NCI-H2107 (cell line): ENCODE measurements around the gene SPATA6L.
"Not testable (repeated sequence)": the region's sequence is repeated elsewhere in the genome, so short reads cannot be mapped to it uniquely, and the experiment has no call there.

Experiments
- DNase-seq: peaks from one replicate; lab custom pipeline; 2025; lab: John Stamatoyannopoulos, UW

Gene SPATA6L

DNA sequence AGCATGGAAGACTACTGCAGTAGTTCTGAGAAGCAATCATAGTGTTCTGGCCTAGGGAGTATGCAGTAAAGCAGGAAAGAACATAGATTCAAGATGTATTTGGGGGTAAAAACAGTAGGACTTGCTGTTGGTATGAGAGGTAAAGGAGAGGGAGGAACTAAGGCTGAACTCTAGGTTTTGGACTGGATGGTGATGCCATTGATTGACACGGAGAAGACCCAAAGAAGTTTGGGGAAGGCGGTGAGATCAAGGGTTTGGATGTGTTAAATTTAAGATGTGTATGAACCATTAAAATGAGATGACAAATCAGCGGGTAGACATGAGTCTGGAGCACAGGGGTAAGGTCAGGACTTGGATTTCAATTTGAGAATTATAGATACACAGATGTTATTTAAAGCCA, 11.1 kb upstream of the SPATA6L start:
- no peak for DNase-seq

DNA sequence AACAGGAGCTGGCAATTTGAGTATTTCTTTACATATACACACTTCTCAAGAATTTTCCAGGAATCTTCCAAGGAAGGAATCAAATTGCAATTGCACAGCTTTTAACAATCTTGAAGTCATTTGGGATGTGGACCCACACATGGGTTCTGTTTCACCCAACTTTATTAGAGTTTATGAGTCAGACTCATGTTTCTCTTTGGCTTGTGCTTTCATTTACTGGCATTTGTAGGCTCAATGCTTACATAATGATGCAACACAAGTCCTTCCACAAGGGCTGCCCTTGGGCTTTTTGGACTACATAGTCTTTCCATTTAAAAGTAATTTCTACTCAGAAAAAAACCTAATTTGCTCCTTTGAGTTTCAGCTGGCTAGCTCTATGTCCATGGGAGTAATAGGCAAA, 8.5 kb upstream of the SPATA6L start:
- no peak for DNase-seq

DNA sequence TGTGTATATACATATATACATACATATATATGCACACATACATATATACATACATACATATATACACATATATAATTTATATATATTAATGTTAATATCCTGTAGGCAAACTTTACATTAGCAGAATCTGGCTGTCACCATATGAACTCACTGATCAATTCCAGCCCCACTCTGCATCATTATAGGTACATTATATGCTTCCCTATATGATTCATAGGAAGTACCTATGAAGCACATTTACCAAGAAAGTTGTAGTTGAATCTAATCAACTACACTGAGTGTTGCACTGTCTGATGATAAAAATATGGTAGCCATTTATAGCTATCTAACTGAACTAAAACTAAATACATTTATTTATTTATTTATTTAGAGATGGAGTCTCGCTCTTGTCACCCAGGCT, 5.5 kb upstream of the SPATA6L start:
- no peak for DNase-seq

DNA sequence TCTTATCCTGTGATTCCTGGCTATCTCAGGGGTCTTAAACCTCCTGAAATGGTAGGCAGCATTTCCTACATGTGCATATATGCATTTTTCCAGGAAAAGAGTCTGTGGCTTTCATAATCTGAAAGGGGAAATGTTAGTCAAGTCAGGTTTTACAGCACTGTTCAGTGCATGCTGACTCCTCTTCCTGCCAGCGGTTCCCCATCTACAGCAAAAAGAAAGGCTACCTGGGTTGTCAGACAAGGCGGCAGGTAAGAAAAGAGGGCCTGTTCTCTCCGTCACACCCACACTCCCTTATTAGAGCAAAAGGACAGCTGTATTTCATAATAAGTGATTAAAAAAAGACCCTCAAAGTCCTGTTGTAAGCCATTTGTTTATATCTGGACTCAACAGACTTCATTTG, 4.3 kb upstream of the SPATA6L start:
- no peak for DNase-seq

DNA sequence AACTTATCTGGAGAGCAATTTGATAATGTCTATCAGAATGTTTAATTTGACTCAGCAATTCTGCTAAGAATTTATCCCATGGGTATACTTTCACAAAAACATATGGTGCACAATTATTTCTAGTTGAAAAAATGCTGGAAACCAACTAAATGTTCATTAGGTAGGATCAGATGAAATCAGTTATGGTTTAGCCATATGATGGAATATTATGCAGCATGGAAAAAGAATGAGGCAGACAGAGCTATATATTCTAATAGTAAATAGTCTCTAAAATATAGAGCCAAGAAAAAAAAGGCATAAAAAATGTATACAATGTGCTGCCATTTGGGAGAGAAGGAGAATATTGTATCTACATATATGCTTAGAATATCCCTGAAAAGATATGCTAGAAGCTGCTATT, 3.6 kb upstream of the SPATA6L start:
- DNase-seq: no peak

DNA sequence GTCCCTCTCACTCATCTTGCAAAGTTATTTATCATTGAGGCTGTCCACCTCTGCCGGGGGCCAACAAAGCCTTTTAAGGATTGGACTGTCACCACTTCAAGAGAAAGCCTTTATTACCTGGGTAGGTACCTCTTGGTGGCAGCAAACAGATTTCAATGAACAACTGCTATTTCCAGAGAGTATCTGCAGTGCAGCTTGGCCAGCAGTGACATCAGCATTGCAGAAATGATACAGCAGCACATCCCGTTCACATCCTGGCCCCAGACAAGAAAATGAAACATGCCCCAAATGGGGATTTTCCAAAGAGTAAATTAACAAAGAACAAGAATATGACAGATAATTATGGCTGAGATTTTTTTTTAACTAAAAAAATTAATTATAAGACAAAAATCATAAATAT, 2.3 kb upstream of the SPATA6L start:
- DNase-seq: no peak

DNA sequence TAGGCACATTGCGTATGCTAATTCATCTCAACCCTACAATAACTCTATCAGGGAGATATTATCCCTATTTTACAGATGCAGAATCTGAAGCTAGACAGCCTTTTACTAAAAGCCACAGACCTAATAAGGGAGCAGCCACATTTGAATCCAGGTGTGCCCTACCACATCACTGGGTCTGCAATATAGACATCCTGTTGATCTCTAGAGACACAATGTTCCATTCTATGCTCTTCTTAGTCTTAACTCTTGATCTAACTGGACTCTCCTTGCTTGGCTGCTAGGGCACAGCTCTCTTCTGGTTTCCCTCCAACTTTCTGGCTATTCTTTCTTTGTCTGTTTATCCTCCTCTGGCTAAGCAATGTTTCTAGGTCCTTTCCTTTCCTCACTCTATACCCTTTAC, 1.4 kb upstream of the SPATA6L start:
- no peak for DNase-seq

DNA sequence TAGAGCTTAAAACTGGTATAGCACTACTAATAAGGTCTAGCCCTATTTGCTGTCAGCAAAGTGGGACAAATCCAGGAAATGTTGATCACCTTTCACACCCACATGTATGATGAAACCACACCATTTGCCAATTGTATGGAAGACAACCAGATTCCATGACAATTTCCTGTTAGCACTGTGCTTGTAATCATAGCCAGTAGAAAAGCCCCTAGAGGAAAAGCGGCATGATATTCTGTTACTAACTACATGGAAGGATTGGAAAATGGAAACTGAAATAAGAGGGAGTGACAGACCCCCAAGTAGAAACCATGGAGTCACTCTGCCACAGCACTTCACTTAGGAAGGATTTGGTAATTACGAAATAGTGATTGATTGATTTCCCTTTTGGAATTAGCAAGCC, 923 bp downstream of the SPATA6L start:
- no peak for DNase-seq

DNA sequence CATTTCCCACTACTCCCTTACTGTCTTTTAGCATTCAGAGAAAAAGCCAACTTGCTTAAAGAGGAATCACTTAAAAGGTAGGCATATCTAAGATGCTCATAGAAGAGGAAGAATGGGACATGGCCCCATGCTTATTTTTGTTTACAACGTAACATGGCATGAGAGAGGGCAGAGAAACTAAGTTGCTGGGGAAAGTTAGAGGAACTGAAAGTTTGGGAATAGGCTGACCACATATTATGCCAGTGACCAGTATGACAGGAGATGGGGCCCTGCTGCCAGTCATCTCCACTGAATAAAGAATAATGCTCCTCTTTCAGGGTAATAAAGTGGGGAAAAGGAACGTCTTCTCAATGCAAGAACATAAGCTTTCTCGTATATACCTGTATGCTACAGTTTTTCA, 2.3 kb downstream of the SPATA6L start:
- no peak for DNase-seq

DNA sequence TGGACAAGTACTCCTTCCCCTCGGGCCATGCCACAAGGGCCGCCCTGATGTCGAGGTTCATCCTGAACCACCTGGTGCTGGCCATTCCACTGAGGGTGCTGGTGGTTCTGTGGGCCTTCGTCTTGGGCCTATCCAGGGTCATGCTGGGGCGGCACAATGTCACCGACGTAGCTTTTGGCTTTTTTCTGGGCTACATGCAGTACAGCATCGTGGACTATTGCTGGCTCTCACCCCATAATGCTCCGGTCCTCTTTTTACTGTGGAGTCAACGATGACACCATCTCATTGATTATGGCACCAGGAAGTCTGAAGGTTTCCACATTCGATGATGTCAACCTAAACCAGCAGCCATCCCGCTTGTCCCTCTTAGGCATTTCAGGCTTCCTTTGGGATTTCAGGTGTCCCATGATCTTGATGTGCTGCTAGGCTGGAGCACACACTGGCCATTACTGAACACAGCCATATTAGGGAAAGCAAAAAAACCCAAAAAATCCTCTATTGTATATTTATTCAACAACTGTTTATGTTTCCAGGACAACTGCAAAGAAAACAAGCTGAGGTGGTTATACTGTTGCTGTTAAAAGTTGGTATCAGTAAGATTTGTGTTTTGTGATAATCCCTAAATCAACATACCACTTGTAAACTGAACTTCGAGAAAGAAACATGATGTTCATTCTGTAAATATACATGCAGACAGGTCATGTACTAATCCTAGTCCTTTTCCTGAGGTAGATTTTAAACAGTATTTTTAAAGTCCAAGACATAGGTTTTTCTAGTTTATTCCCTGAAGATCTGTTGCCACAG, 3.1 kb downstream of the SPATA6L start:
- DNase-seq: no peak

DNA sequence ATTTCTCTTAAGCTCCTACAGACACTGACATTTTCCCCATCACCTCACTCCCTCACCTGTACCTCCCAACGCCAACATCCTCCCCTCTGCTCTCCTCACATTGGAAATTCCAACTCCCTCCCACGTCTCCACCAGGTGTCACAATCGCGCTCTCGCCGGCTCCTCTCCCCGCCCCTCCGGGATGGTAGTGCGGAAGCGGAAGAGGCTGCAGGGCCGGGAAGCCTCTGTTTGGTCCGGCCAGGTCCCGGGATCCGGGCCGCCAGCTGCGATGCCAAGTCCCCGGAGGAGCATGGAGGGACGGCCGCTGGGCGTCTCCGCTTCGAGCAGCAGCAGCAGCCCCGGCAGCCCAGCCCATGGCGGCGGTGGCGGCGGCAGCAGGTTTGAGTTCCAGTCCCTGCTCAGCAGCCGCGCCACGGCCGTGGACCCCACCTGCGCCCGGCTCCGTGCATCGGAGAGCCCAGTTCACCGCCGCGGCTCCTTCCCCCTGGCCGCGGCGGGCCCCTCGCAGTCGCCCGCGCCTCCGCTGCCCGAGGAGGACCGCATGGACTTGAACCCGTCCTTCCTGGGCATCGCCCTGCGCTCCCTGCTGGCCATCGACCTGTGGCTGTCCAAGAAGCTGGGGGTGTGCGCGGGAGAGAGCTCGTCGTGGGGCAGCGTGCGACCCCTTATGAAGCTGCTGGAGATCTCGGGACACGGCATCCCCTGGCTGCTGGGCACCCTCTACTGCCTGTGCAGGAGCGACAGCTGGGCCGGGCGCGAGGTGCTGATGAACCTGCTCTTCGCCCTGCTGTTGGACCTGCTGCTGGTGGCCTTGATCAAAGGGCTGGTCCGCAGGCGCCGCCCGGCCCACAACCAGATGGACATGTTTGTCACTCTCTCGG, 3.9 kb downstream of the SPATA6L start, which contains the start of gene PLPP6:
Gene PLPP6, plus strand, starts transcription at position 187 of the 881 bp plus-strand sequence. Its CDS starts 82 bp downstream, at position 269.
- DNase-seq: peak; percentile 94

DNA sequence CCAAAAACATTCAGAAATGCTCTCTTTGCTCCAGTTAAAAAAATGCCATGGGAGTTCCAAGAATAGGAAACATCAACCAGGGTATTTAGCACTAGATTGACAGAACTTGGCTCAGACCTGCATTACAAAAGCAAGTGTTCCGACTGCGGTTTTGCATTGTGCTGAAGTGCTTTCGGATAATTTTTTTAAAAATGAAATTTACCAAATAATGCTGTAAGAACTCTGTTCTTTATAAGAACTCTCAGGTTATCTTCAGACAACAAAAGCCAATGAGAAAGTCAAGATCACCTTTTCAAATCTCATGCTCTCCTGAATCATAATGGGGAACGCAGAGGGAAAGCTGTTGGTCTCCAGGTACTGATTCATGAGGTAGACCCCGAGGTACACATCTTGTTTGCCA, 4.7 kb downstream of the SPATA6L start:
- no peak for DNase-seq

DNA sequence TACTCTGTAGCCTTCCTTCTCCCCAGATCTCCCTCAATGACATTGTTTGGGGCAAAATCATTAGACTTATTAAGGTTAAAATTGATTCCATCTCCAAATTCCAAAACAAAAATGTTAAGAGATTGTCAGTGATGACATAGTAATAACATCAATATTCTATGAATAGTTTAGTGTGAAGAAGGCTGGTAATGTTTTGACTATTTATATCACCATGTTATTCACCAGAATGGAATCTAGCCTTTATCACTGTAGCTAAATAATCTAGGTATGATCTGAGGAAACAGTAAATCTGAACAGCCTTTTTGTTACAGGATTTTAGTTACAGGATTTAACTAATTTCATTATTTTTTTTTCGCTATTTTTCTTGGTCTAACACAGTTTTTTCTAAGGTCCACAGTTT, 5.1 kb downstream of the SPATA6L start:
- no peak for DNase-seq

DNA sequence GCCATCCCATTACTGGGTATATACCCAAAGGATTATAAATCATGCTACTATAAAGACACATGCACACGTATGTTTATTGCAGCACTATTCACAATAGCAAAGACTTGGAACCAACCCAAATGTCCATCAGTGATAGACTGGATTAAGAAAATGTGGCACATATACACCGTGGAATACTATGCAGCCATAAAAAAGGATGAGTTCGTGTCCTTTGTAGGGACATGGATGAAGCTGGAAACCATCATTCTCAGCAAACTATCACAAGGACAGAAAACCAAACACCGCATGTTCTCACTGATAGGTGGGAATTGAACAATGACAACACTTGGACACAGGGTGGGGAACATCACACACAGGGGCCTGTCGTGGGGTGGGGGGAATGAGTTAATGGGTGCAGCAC, 5.6 kb downstream of the SPATA6L start:
- not testable (repeated sequence) for DNase-seq

DNA sequence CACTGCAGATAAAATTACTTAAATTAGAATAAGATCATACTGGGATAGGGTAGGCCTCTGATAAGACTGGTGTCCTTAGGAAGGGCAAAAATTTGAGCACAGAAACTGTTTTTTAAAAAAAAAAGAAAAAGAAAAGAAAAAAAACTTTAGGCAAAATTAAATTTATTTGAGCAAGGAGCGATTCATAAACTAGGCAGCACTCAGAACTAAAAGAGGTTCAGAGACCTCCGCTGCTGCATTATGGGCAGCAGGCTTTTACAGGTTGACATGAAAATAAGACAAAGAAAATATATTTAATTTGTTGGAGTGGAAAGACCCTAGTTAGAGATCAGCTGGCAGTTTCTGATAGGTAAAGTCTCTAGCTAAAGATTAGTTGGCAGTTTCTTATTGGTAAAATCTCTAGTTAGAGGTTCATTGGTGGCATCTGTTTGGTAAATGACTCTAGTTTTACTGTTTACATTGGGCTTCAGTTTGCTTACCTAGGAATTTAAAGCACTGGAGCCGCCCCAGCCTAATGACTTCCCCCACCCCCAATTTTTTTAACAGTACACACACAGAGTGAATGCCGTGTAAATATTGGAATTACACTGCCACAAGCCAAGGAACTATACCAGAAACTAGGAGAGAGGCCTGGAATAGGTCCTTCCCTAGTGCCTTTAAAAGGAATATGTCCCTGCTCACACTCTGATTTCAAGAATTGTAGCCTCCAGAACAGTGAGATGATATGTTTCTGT, 8.7 kb downstream of the SPATA6L start:
- DNase-seq: no peak

DNA sequence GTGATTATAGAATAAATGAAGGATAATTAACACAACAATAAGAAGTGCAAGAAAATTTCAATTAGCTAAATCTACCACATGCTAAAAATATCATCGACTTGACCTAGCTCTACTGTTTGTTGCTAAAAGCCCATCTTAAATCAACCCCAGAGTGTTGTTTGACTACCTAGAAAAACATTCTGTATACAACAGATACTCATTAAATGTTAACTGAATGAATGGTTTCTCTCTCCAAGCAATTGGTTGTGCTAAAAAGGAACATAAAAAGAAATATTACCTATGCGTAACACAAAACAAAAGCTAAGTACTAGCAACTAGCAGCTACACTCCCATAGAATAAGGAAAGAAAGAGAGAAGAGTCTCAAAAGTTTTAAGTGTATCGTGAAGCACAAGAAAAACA, 9.7 kb downstream of the SPATA6L start:
- no peak for DNase-seq

DNA sequence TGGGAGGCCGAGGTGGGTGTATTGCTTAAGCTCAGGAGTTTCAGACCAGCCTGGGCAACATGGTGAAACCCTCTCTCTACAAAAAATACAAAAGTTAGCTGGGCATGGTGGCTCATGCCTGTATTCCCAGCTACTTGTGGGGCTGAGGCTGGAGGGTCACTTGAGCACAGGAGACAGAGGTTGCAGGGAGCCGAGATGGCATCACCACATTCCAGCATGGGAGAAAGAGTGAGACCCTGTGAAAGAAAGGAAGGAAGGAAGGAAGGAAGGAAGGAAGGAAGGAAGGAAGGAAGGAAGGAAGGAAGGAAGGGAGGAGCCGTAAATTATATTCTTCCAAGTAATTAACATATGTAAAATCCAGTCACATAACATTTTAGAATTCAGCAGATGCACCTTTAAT, 10.1 kb downstream of the SPATA6L start:
- not testable (repeated sequence) for DNase-seq

DNA sequence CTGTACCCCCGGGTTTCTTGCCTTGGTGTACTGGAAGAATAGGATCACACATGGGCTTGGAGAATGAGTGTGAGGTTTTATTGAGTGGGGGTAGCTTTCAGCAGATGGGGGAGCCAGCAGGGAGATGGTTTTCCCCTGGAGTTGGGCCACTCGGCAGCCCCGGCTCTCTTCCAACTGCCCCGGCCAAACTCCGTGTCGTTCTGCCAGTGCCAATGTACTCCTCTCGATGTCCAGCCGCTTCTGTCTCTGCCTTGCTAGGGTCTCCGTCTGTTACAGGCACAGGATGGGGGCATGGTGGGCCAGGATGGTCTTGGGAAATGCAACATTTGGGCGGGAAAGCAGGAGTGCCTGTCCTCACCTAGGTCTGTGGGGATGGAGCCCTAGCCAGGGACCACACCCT, 11.7 kb downstream of the SPATA6L start:
- no peak for DNase-seq

DNA sequence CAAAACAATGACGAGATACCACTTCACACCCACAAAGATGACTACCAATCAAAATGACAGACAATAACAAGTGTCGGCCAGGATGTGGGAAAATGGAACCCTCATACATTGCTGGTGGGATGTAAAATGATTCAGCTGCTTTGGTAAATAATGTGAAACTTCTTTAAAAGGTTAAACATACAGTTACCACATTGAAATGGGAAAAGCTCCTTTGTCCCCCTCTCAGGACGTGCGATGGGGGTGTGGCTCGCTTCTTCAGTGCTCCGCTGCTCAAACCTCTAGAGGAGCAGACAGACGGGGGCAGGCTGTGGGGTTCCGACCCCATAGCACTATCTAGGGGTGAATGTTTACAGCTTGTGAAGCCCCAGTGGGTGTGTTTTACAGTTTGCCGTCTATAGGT, 12.2 kb downstream of the SPATA6L start:
- DNase-seq: no peak

DNA sequence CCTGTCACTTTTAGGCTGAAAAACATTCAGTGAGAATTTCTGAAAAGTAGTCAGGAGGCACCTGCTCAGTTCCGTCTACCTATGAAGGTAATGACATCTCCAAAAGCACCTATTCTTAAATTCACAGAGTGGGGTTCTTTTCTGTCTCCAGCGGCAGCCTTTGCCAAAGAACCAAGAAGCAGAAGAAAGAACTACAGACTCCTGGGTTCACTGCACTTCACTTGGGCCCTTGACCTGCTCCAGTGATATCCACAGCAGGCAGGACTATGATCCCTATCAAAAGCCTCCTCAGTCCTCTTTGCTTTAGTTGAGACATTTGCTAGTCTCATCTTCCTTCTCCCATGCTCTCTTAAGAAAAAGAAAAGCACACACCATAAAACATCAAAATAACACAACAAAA, 23.9 kb downstream of the SPATA6L start:
- DNase-seq: no peak

DNA sequence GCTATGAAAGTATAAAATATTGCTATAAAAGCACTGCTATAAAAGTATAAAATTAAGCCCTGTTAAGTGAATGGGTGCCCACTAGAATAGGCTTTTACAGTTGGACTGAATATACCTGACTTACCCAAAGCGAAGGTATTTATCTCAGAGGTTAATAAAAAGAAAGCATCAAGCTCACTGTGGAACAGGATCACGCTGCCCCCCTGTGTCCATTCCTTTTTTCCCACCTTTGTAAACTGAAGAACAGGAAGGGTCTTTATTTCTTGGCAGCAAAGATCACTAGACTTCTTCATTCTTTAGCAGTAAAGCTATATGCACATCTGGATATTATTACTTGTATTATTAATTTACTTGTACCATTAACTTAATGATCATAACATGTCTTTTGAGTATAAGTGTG, 26.3 kb downstream of the SPATA6L start:
- peak; percentile 22 for DNase-seq

DNA sequence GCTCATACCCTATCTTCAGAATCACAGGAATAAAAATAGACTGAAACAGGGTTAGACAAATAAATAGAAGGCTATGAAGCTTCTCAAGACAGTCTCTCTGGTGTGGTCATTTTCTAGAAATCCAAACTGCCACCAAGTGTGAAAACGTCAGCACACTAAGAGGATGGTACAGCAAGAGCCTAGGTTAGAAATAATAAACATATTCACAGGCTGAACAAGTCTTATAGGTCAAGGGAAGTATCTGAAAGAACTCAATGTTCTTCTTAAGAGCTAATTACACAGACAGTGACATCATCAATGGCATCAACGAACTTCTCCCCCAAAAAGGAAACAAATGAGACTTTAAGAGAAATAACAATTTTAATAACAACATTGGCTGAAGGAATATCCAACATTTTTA, 26.9 kb downstream of the SPATA6L start:
- DNase-seq: no peak

DNA sequence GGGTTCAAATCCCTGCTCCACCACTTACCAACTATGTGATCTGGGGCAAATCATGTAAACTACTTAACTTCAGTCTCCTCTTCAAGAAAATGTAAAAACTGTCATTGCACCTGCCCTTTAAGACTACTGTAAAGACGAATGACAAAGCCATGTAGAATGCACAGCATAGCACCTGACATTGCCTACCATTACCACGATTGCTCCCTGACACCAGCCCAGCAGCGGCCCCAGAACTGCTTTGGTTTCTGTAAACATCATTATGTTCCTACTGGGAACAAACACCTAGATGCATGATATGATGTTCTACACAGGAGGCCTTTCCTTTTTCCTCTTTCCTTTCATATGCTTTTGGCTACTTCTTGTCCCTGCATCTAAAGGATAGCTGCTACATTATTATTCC, 27.3 kb downstream of the SPATA6L start:
- no peak for DNase-seq
